AG08395 (cell line): ENCODE results near the gene TM6SF1.
"Not testable (repeated sequence)": the region's sequence is repeated elsewhere in the genome, so short reads cannot be mapped to it uniquely, and the experiment has no call there.

Experiments used
- DNase-seq: peaks from one replicate; pipeline ENCODE4 v3.0.0; 2012; ENCODE audit warnings: mixed read lengths, low spot score

TM6SF1 gene

DNA sequence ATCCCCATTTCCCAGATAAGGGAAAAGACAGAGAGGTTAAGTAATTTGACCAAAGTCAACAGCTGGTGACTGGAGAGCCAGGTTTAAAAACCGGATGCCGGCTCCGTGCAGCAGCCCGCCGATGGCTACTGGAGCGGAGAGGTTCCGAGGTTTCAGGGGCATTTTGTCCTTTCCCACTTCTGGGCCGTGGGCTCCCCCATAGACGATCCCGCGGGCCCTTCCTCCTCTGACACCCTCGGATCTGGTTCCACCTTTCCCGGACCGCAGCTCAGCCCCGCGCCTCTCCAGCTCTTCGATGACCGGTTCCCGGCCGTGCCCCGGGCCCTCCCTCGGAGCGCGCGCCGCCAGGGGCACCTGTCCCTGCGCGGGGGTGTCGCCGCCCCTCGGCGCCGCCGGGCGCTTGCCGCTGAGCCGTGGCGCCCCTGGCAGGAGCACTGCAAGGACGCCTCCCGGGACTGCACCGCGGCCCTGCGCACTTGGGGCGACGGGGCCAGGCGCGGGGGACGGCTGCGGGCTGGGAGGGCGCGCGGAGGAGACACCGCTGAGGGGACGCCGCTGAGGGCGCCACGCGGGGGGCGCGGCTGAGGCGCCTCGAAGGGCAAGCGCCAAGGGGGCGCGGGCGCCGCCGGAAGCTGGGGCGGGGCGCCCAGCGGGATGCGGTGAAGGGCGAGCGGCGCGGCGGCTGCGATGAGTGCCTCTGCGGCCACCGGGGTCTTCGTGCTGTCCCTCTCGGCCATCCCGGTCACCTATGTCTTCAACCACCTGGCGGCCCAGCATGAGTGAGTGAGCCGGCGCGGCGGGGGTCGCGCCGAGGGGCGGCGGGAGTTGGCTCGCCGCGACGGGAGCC lies at the start of gene TM6SF1:
Gene TM6SF1, plus strand, starts transcription at position 652 of the 847 bp plus-strand sequence. Its CDS starts 36 bp downstream, at position 688.
- no peak for DNase-seq

GRCh38 chr15:83057696-83058376 lies 49.6 kb upstream of the TM6SF1 start:
- no peak for DNase-seq

DNA sequence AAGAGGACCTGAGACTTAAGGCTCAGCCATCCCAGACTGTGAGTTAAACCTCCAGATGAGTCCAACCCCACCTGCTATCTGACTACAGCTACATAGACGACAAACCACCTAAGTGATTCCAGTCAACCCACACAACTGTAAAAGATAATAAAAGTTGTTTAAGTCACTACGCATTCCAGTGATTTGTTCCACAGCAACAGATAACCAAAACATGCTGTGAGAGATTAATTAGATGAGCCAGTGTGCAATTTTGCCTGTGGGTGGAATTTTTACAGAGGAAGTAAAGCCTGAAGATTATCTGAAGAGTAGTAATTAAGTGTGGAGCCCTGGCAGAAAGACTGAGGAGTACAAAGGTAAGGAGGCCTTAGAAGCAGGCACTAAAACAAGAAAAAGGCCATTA lies 45.8 kb upstream of the TM6SF1 start:
- DNase-seq: peak; percentile 60

- DNase-seq: no peak
Observed at GRCh38 chr15:83062768-83063180, 44.7 kb upstream of the TM6SF1 start.

- DNase-seq: no peak
Observed at GRCh38 chr15:83063551-83063950, 43.9 kb upstream of the TM6SF1 start.

- no peak for DNase-seq
Observed at GRCh38 chr15:83064859-83065258, 42.6 kb upstream of the TM6SF1 start.

DNA sequence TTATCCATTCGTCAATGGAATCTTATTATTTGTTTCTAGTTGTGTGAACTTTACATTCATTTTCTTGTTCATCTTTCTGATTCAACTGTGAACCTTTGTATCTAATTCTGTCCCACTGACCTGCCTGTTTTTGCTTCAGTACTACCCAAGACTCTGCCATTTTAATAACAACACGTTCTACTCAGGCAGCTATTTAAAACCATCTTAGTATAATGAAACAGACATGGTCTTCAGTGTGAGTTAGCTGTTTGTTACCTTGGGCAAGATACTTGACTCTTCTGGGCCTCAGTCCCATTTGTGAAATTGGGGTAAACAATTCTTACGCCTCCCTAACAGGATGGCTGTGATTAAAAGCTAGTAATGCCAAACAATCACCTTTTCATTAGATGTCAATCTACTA lies 42.0 kb upstream of the TM6SF1 start:
- DNase-seq: no peak

DNA sequence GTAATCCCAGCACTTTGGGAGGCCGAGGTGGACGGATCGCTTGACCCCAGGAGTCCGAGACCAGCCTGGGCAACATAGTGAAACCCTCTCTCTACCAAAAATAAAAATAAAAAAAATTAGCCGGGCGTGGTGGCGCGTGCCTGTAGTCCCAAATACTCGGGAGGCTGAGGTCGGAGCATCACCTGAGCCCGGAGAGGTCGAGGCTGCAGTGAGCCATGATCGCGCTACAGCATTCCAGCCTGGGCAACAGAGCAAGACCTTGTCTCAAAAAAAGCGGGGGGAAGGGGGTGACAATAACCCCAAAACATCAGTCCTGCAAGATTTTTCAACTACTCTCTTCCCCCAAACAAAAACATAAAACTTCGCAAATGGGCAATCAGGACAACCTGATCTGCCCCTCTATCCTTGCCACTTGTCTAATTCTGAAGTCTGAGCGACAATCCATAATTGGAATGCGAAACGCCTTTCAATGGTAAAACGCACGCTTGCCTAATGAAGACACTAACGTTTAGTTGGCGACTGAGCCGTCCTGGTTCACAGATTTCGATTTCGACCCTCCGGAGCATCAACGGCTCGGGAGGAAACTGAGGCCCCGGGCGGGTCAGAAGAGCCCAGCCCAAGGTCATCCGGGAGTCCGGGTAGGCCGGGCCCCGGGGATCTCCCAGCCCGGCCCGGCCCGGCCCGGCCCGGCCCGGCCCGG lies 41.3 kb upstream of the TM6SF1 start:
- no peak for DNase-seq

GRCh38 chr15:83066734-83067637 lies 40.5 kb upstream of the TM6SF1 start, which contains the start of gene BTBD1:
Gene BTBD1, minus strand, starts transcription at chr15:83067252. Its CDS starts 101 bp downstream, at chr15:83067151.
- DNase-seq: peak; percentile 99

- DNase-seq: no peak
Observed at GRCh38 chr15:83067638-83067962, 39.8 kb upstream of the TM6SF1 start.

GRCh38 chr15:83068054-83068453 lies 39.4 kb upstream of the TM6SF1 start:
- DNase-seq: no peak

DNA sequence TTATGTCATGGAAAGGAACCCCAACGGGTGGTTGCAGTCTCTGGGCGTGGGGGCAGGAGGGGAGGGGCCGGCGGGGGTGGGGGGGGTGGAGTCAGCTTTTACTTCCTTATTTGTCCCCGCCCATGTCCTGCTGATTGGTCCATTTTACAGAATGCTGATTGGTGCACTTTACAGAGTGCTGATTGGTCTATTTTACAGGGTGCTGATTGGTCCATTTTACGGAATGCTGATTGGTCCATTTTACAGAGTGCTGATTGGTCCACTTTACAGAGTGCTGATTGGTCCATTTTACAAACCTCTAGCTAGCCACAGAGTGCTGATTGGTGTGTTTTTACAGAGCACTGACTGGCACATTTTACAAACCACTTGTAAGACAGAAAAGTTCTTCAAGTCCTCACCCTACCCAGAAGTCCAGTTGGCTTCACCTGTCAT lies 38.2 kb upstream of the TM6SF1 start:
- not testable (repeated sequence) for DNase-seq

GRCh38 chr15:83077491-83078230 lies 29.8 kb upstream of the TM6SF1 start:
- no peak for DNase-seq

DNA sequence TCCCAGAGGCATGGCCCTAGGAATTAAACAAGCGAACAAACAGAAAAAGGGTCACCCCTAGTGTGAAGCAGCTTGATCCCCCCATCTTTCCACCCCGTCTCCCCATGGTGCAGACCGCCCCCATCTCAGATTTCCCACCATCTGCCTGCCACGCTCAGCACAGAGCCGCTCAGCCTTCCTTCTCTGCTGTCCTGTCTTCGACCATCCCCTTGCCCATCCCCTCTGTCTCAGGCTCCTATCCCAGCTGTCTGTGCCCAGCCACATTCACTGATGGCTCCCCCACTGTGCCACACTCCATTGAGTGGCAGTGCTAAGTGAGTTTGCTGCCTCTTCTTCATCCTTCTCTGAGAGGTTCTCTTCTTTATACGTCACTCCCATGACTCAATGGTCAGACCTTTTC lies 28.7 kb upstream of the TM6SF1 start:
- no peak for DNase-seq

GRCh38 chr15:83081256-83082014 lies 26.0 kb upstream of the TM6SF1 start:
- DNase-seq: no peak

- no peak for DNase-seq
Observed at GRCh38 chr15:83082730-83083386, 24.6 kb upstream of the TM6SF1 start.

DNA sequence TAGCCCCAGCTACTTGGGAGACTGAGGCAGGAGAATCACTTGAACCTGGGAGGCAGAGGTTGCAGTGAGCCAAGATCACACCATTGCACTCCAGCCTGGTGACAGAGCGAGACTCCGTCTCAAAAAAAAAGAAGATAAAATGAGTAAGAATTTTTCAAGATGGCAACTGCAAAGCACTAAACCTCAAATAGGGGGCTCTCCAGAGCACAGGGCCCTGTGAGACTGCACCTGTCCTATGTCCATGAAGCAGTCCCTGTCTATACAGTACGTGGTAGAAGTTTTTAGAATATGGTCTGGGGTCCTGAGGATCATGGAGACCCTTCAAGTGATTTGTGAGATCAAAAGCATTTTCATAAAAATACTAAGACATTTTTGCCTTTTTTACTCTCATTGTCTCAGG lies 22.0 kb upstream of the TM6SF1 start:
- not testable (repeated sequence) for DNase-seq

- not testable (repeated sequence) for DNase-seq
Observed at GRCh38 chr15:83085864-83086552, 21.4 kb upstream of the TM6SF1 start.

GRCh38 chr15:83087576-83087975 lies 19.9 kb upstream of the TM6SF1 start:
- DNase-seq: no peak
